HepG2 (cell line): ENCODE data around the gene RPL18. TPM values are rescaled to one million over a fixed set of nuclear protein-coding genes. Genes with fewer than 3 reads are reported as not detected.

Experiments
- ARID3A ChIP-seq: IDR thresholded peaks from 2 replicates; pipeline ENCODE4 v1.6.1; 2012; ENCODE audit warnings: low read depth, low read length, improper control_type of control experiment
- ZNF18 ChIP-seq: sonication (generic); formaldehyde crosslinking; IDR thresholded peaks from 2 replicates; pipeline ENCODE4 v1.8.0; 2022; ENCODE audit warnings: mild to moderate bottlenecking, missing genetic modification reagents; ENCODE audit not compliant: insufficient replicate concordance
- ZNF230 ChIP-seq: sonication (generic); formaldehyde crosslinking; IDR thresholded peaks from 2 replicates; pipeline ENCODE4 v1.4.0; 2020; ENCODE audit warnings: mild to moderate bottlenecking, missing genetic modification reagents
- polyA plus RNA-seq, 8 experiments: library from polyadenylated mRNA; depleted of rRNA in 3 of 8; stranded (reverse) in 7 of 8; unstranded in 1 of 8; fragments of >200 nt; fragmentation: Illumina TruSeq in 4 of 8; extraction: Trizol in 4 of 8; gene quantifications; 2 replicates each; pipeline versions ENCODE4 v1.2.1 to v1.2.3, GENCODE V29; 2011 to 2016; ENCODE audit warnings: low read depth in 4 of 8, missing spikeins in 1 of 8, mixed read lengths in 1 of 8; ENCODE audit not compliant: insufficient read depth in 1 of 8
- total RNA-seq, 5 experiments: library from RNA; depleted of rRNA; stranded (reverse); fragments of >200 nt; fragmentation: Illumina TruSeq; extraction: Trizol; gene quantifications; 2 replicates each; pipeline ENCODE4 v1.2.3, GENCODE V29; 2016; ENCODE audit warnings: low read depth in 1 of 5
- TF ChIP-seq, protein P1 (sequence below), 2 experiments: sonication (generic) in 1 of 2; formaldehyde crosslinking in 1 of 2; IDR thresholded peaks; 2 replicates each; pipeline versions ENCODE4 v1.6.1 to v1.9.0; 2014 to 2022; ENCODE audit warnings: antibody characterized with exemption in 1 of 2, borderline replicate concordance in 1 of 2, inconsistent platforms in 1 of 2, low read depth in 1 of 2, missing genetic modification reagents in 1 of 2
- TF ChIP-seq, protein P2 (sequence below): sonication (generic); formaldehyde crosslinking; IDR thresholded peaks from 2 replicates; pipeline ENCODE4 v1.9.0; 2021; ENCODE audit warnings: mild to moderate bottlenecking, missing genetic modification reagents

The RPL18 gene
- total and polyA plus RNA-seq, 2 of the 13 experiments (the other 11 are each of a cell fraction or from before 2014, with no cell fraction given): 1,485 to 1,639 TPM

- TF ChIP-seq ZNF18 (CRISPR knock-in tag) (peak; percentile 43), ZNF230 (CRISPR knock-in tag) (peak; percentile 74; the same call in 1 of the 2 replicates), ARID3A (no peak)
- TF ChIP-seq, protein P1, sequence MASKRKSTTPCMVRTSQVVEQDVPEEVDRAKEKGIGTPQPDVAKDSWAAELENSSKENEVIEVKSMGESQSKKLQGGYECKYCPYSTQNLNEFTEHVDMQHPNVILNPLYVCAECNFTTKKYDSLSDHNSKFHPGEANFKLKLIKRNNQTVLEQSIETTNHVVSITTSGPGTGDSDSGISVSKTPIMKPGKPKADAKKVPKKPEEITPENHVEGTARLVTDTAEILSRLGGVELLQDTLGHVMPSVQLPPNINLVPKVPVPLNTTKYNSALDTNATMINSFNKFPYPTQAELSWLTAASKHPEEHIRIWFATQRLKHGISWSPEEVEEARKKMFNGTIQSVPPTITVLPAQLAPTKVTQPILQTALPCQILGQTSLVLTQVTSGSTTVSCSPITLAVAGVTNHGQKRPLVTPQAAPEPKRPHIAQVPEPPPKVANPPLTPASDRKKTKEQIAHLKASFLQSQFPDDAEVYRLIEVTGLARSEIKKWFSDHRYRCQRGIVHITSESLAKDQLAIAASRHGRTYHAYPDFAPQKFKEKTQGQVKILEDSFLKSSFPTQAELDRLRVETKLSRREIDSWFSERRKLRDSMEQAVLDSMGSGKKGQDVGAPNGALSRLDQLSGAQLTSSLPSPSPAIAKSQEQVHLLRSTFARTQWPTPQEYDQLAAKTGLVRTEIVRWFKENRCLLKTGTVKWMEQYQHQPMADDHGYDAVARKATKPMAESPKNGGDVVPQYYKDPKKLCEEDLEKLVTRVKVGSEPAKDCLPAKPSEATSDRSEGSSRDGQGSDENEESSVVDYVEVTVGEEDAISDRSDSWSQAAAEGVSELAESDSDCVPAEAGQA (IDR thresholded peaks at IDR 0.05; ENCODE audit: low read depth): no peak
- TF ChIP-seq, protein P1 (CRISPR knock-in tag; IDR thresholded peaks at IDR 0.05; ENCODE audit: borderline replicate concordance): no peak
- TF ChIP-seq, protein P2, sequence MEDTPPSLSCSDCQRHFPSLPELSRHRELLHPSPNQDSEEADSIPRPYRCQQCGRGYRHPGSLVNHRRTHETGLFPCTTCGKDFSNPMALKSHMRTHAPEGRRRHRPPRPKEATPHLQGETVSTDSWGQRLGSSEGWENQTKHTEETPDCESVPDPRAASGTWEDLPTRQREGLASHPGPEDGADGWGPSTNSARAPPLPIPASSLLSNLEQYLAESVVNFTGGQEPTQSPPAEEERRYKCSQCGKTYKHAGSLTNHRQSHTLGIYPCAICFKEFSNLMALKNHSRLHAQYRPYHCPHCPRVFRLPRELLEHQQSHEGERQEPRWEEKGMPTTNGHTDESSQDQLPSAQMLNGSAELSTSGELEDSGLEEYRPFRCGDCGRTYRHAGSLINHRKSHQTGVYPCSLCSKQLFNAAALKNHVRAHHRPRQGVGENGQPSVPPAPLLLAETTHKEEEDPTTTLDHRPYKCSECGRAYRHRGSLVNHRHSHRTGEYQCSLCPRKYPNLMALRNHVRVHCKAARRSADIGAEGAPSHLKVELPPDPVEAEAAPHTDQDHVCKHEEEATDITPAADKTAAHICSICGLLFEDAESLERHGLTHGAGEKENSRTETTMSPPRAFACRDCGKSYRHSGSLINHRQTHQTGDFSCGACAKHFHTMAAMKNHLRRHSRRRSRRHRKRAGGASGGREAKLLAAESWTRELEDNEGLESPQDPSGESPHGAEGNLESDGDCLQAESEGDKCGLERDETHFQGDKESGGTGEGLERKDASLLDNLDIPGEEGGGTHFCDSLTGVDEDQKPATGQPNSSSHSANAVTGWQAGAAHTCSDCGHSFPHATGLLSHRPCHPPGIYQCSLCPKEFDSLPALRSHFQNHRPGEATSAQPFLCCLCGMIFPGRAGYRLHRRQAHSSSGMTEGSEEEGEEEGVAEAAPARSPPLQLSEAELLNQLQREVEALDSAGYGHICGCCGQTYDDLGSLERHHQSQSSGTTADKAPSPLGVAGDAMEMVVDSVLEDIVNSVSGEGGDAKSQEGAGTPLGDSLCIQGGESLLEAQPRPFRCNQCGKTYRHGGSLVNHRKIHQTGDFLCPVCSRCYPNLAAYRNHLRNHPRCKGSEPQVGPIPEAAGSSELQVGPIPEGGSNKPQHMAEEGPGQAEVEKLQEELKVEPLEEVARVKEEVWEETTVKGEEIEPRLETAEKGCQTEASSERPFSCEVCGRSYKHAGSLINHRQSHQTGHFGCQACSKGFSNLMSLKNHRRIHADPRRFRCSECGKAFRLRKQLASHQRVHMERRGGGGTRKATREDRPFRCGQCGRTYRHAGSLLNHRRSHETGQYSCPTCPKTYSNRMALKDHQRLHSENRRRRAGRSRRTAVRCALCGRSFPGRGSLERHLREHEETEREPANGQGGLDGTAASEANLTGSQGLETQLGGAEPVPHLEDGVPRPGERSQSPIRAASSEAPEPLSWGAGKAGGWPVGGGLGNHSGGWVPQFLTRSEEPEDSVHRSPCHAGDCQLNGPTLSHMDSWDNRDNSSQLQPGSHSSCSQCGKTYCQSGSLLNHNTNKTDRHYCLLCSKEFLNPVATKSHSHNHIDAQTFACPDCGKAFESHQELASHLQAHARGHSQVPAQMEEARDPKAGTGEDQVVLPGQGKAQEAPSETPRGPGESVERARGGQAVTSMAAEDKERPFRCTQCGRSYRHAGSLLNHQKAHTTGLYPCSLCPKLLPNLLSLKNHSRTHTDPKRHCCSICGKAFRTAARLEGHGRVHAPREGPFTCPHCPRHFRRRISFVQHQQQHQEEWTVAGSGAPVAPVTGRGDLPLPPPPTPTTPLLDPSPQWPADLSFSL (CRISPR knock-in tag): no peak
Measured at GRCh38 chr19:48637449-48637947, 18.5 kb upstream of the RPL18 start (continued).
